ENCODE measurements around the gene CERS4.

GRCh38 chr19:8238251-8238650 is 29.1 kb downstream of the CERS4 start:
- no peak for TF ChIP-seq CTCF (conservative IDR thresholded peaks at IDR 0.05; ENCODE audit: low read depth, low read length)
- TF ChIP-seq EZH2 (IDR thresholded peaks at IDR 0.05; ENCODE audit: borderline replicate concordance, low read depth, low read length, poor library complexity, severe bottlenecking) = no peak

All from A673 (cell line).